HL-60/S4 treated with retinoic acid at 250 ng/mL for 4 days and 3 days (cell line): Measurements from ENCODE around the gene COPS8.

Experiments used
- in situ Hi-C: fragments of 300-500 bp; cut with MboI; formaldehyde crosslinking; loops from 2 replicates; pipeline ENCODE4 v1.7.0; 2022; ENCODE audit warnings: low sequenced_read_pairs

Gene COPS8

GRCh38 chr2:237129625-237130263 lies 44.1 kb downstream of the COPS8 start:
- in situ Hi-C loops = no loop called here

GRCh38 chr2:237130562-237131421 lies 45.1 kb downstream of the COPS8 start:
- in situ Hi-C loops = no loop called here

GRCh38 chr2:237131749-237132533 lies 46.3 kb downstream of the COPS8 start:
- in situ Hi-C loops = no loop called here

GRCh38 chr2:237132799-237133198 lies 47.1 kb downstream of the COPS8 start:
- in situ Hi-C loops = no loop called here

GRCh38 chr2:237134321-237135230 lies 48.9 kb downstream of the COPS8 start:
- in situ Hi-C loops = no loop called here

- in situ Hi-C loops = no loop called here
Measured at GRCh38 chr2:237136824-237137223, 51.1 kb downstream of the COPS8 start.

GRCh38 chr2:237137626-237138323 lies 52.1 kb downstream of the COPS8 start:
- in situ Hi-C loops = no loop called here

- in situ Hi-C loops = no loop called here
Measured at GRCh38 chr2:237139123-237139675, 53.5 kb downstream of the COPS8 start.

GRCh38 chr2:237140689-237141285 lies 55.1 kb downstream of the COPS8 start:
- in situ Hi-C loops = no loop called here

GRCh38 chr2:237141571-237142051 lies 55.9 kb downstream of the COPS8 start:
- in situ Hi-C loops = no loop called here

GRCh38 chr2:237143118-237143517 lies 57.4 kb downstream of the COPS8 start:
- in situ Hi-C loops = no loop called here

GRCh38 chr2:237143676-237144440 lies 58.2 kb downstream of the COPS8 start:
- in situ Hi-C loops = no loop called here

- in situ Hi-C loops = no loop called here
Measured at GRCh38 chr2:237144516-237144915, 58.8 kb downstream of the COPS8 start.

- in situ Hi-C loops = no loop called here
Measured at GRCh38 chr2:237147317-237147716, 61.6 kb downstream of the COPS8 start.

GRCh38 chr2:237148624-237149023 lies 62.9 kb downstream of the COPS8 start:
- in situ Hi-C loops = no loop called here

GRCh38 chr2:237149425-237149824 lies 63.7 kb downstream of the COPS8 start:
- in situ Hi-C loops = no loop called here
